Gastrocnemius medialis (tissue), 4 donors: ENCODE data around the gene MS4A18. TPM values are rescaled to one million over a fixed set of nuclear protein-coding genes. Genes with fewer than 3 reads are reported as not detected.
"Not testable (repeated sequence)": the region's sequence is repeated elsewhere in the genome, so short reads cannot be mapped to it uniquely, and the experiment has no call there.

Source experiments
- ATAC-seq, 2 donors: fragments of 150-250 bp; one replicate each; pipeline ENCODE4 v1.9.1; 2016
- DNase-seq, 2 donors: peaks; one replicate each; pipeline ENCODE4 v3.0.0-alpha.2; 2019
- H3K27ac ChIP-seq, 4 donors: fragments of 200-600 bp; sonication (generic); 1 replicate in 1 of 4; 2 replicates in 3 of 4; pipeline ENCODE4 v1.5.1; 2016 to 2018; ENCODE audit warnings: mild to moderate bottlenecking in 2 of 4, moderate library complexity in 1 of 4
- H3K27me3 ChIP-seq, 3 donors: fragments of 200-600 bp; sonication (generic) in 2 of 3; 1 replicate in 1 of 3; 2 replicates in 2 of 3; pipeline versions ENCODE4 v1.5.1 to v1.6.0; 2016 to 2019; ENCODE audit warnings: mild to moderate bottlenecking in 1 of 3, moderate library complexity in 1 of 3
- H3K36me3 ChIP-seq, 2 donors: fragments of 200-600 bp; sonication (generic) in 1 of 2; one replicate each; pipeline ENCODE4 v1.5.1; 2017 to 2018
- H3K4me1 ChIP-seq, 2 donors: fragments of 200-600 bp; sonication (generic) in 1 of 2; one replicate each; pipeline ENCODE4 v1.5.1; 2016 to 2017; ENCODE audit warnings: mild to moderate bottlenecking in 2 of 2
- H3K4me3 ChIP-seq, 4 donors: fragments of 200-600 bp; sonication (generic) in 3 of 4; 1 replicate in 1 of 4; 2 replicates in 3 of 4; pipeline ENCODE4 v1.5.1; 2016 to 2019; ENCODE audit warnings: mild to moderate bottlenecking in 2 of 4
- H3K9me3 ChIP-seq, 3 donors: fragments of 200-600 bp; sonication (generic) in 2 of 3; 1 replicate in 1 of 3; 2 replicates in 2 of 3; pipeline ENCODE4 v1.5.1; 2016 to 2019
- CTCF ChIP-seq, 5 experiments: fragments of 450-650 bp in 3 of 5; fragments of 200-600 bp in 2 of 5; sonication (generic) in 2 of 5; IDR thresholded peaks in 4 of 5; conservative IDR thresholded peaks in 1 of 5; 1 replicate in 4 of 5; 2 replicates in 1 of 5; pipeline ENCODE4 v1.5.1; 2016 to 2019; ENCODE audit warnings: antibody characterized with exemption in 5 of 5, mild to moderate bottlenecking in 3 of 5, moderate library complexity in 3 of 5
- POLR2A ChIP-seq, 2 donors: fragments of 450-650 bp; IDR thresholded peaks; one replicate each; pipeline ENCODE4 v1.6.1; 2017; ENCODE audit warnings: antibody characterized with exemption in 2 of 2, mild to moderate bottlenecking in 2 of 2, moderate library complexity in 2 of 2
- in situ Hi-C, 4 donors: fragments of 200-750 bp; cut with MboI; loops; one replicate each; pipeline versions ENCODE4 v1.15.0 to v1.8.0; 2017; ENCODE audit warnings: low sequenced_read_pairs in 4 of 4
- intact Hi-C: fragments of 100-400 bp; cut with DNase I; formaldehyde crosslinking; loops from one replicate; pipeline ENCODE4 v1.15.1; 2023; ENCODE audit warnings: low total_unique reads
- total RNA-seq, 4 donors: library from RNA; depleted of rRNA; stranded (reverse); fragments of >200 nt; gene quantifications; one replicate each; pipeline versions ENCODE4 v1.1.0 to v1.2.3, GENCODE V29; 2016

MS4A18 gene
- total RNA-seq, 4 donors from 2014 or later, result not detected

GRCh38 chr11:60757231-60757800 is 32.8 kb downstream of the MS4A18 start:
- TF ChIP-seq POLR2A (IDR thresholded peaks at IDR 0.05), result no peak
- TF ChIP-seq CTCF (IDR thresholded peaks at IDR 0.05 in 4 of 5, conservative IDR thresholded peaks at IDR 0.05 in 1 of 5), result no peak
- Histone ChIP-seq H3K4me1 (peaks cover 6 to 9% of the 10 kb centered on the region in 2 donors), H3K36me3 (no peaks in the 10 kb centered on the region), H3K27me3 (no peaks in the 10 kb centered on the region), H3K9me3 (no peaks in the 10 kb centered on the region), H3K4me3 (no peak overlapping the region), H3K27ac (no peak overlapping the region)
- DNase-seq (no peak), ATAC-seq (no peak)
- intact Hi-C loops (no loop called here), in situ Hi-C loops (no loop called here)

GRCh38 chr11:60758671-60759070 is 34.2 kb downstream of the MS4A18 start:
- intact Hi-C loops, H3K27me3 ChIP-seq: not testable (repeated sequence)

GRCh38 chr11:60759438-60760225 is 35.1 kb downstream of the MS4A18 start:
- DNase-seq, in situ Hi-C loops, H3K27me3 ChIP-seq, H3K27ac ChIP-seq, H3K4me3 ChIP-seq, H3K9me3 ChIP-seq, ATAC-seq, intact Hi-C loops, H3K36me3 ChIP-seq: not testable (repeated sequence)
- peaks cover 6 to 14% of the 10 kb centered on the region in 2 donors for H3K4me1 ChIP-seq

More at GRCh38 chr11:60758671-60759070, 34.2 kb downstream of the MS4A18 start:
- DNase-seq, in situ Hi-C loops, ATAC-seq, H3K9me3 ChIP-seq, H3K4me3 ChIP-seq, H3K27ac ChIP-seq, H3K36me3 ChIP-seq: not testable (repeated sequence)
- H3K4me1 ChIP-seq, result peaks cover 6 to 14% of the 10 kb centered on the region in 2 donors

GRCh38 chr11:60761436-60762190 is 37.1 kb downstream of the MS4A18 start:
- Histone ChIP-seq H3K27me3 (no peaks in the 10 kb centered on the region), H3K9me3 (no peaks in the 10 kb centered on the region), H3K27ac (no peak overlapping the region), H3K4me3 (no peak overlapping the region), H3K4me1 (peaks cover 6 to 14% of the 10 kb centered on the region in 2 donors), H3K36me3 (no peaks in the 10 kb centered on the region)
- in situ Hi-C loops (no loop called here), intact Hi-C loops (no loop called here)
- ATAC-seq (no peak), DNase-seq (no peak)
- TF ChIP-seq CTCF (IDR thresholded peaks at IDR 0.05 in 4 of 5, conservative IDR thresholded peaks at IDR 0.05 in 1 of 5), result no peak
- TF ChIP-seq POLR2A (IDR thresholded peaks at IDR 0.05), result no peak

- no peak for DNase-seq
- H3K36me3 ChIP-seq, result no peaks in the 10 kb centered on the region
- H3K27me3 ChIP-seq, result peaks cover 0 to 5% (median 0%) of the 10 kb centered on the region in 3 donors
- in situ Hi-C loops, result no loop called here
- peaks cover 6 to 14% of the 10 kb centered on the region in 2 donors for H3K4me1 ChIP-seq
- no peak for ATAC-seq
- TF ChIP-seq CTCF (IDR thresholded peaks at IDR 0.05 in 4 of 5, conservative IDR thresholded peaks at IDR 0.05 in 1 of 5), result no peak
- TF ChIP-seq POLR2A (IDR thresholded peaks at IDR 0.05), result no peak
- intact Hi-C loops, result no loop called here
- no peaks in the 10 kb centered on the region for H3K9me3 ChIP-seq
- H3K27ac ChIP-seq, result no peak overlapping the region
- H3K4me3 ChIP-seq, result no peak overlapping the region
Measured at GRCh38 chr11:60762851-60763691, 38.6 kb downstream of the MS4A18 start.
